WERI-Rb-1 (cell line): ENCODE measurements around the gene IL21R.
"Not testable (repeated sequence)": the region's sequence is repeated elsewhere in the genome, so short reads cannot be mapped to it uniquely, and the experiment has no call there.

ENCODE experiments used
- DNase-seq: peaks from one replicate; pipeline ENCODE4 v3.0.0-alpha.2; 2020
- H3K27ac ChIP-seq: fragments of 250-450 bp; sonication (Bioruptor Pico); 2 replicates; pipeline ENCODE4 v1.5.1; 2020; ENCODE audit warnings: mild to moderate bottlenecking, moderate library complexity
- H3K27me3 ChIP-seq: fragments of 250-450 bp; sonication (Bioruptor Pico); 2 replicates; pipeline ENCODE4 v1.5.1; 2021; ENCODE audit warnings: mild to moderate bottlenecking, low read depth, moderate library complexity; ENCODE audit not compliant: insufficient read depth, severe bottlenecking
- H3K36me3 ChIP-seq: fragments of 250-450 bp; sonication (Bioruptor Pico); 2 replicates; pipeline ENCODE4 v1.5.1; 2020; ENCODE audit warnings: mild to moderate bottlenecking, moderate library complexity
- H3K4me3 ChIP-seq: 2 replicates; pipeline ENCODE4 v1.5.1; 2011; ENCODE audit warnings: low read depth, mild to moderate bottlenecking, control low read depth, low read length
- H3K9me3 ChIP-seq: fragments of 250-450 bp; sonication (Bioruptor Pico); 2 replicates; pipeline ENCODE4 v1.5.1; 2021; ENCODE audit warnings: mild to moderate bottlenecking, moderate library complexity; ENCODE audit not compliant: severe bottlenecking
- CTCF ChIP-seq: IDR thresholded peaks from 2 replicates; pipeline ENCODE4 v1.5.1; 2011; ENCODE audit warnings: low read depth, mild to moderate bottlenecking, control low read depth, inconsistent platforms, low read length

Gene IL21R

GRCh38 chr16:27433636-27434035 lies 31.7 kb downstream of the IL21R start:
- no peak overlapping the region for H3K27ac ChIP-seq

GRCh38 chr16:27434141-27435051 lies 32.4 kb downstream of the IL21R start:
- no peak overlapping the region for H3K27ac ChIP-seq
- no peak for DNase-seq
- no peak overlapping the region for H3K4me3 ChIP-seq
- H3K27me3 ChIP-seq: no peaks in the 10 kb centered on the region
- H3K36me3 ChIP-seq: no peaks in the 10 kb centered on the region
- no peak for TF ChIP-seq CTCF
- H3K9me3 ChIP-seq: no peaks in the 10 kb centered on the region

More at GRCh38 chr16:27433636-27434035, 31.7 kb downstream of the IL21R start:
- no peaks in the 10 kb centered on the region for H3K9me3 ChIP-seq
- no peaks in the 10 kb centered on the region for H3K27me3 ChIP-seq
- no peak for DNase-seq
- H3K36me3 ChIP-seq: no peaks in the 10 kb centered on the region
- no peak overlapping the region for H3K4me3 ChIP-seq
- TF ChIP-seq CTCF: no peak

GRCh38 chr16:27435146-27435545 lies 33.2 kb downstream of the IL21R start:
- not testable (repeated sequence) for H3K27me3 ChIP-seq, H3K9me3 ChIP-seq, DNase-seq, H3K36me3 ChIP-seq, H3K4me3 ChIP-seq, H3K27ac ChIP-seq

GRCh38 chr16:27436065-27436464 lies 34.1 kb downstream of the IL21R start:
- Histone ChIP-seq H3K9me3 (no peaks in the 10 kb centered on the region), H3K27me3 (no peaks in the 10 kb centered on the region), H3K4me3 (no peak overlapping the region), H3K27ac (no peak overlapping the region), H3K36me3 (no peaks in the 10 kb centered on the region)
- no peak for TF ChIP-seq CTCF
- DNase-seq: no peak

- H3K4me3 ChIP-seq: no peak overlapping the region
- no peak for TF ChIP-seq CTCF
- H3K27me3 ChIP-seq: no peaks in the 10 kb centered on the region
- no peak for DNase-seq
- H3K9me3 ChIP-seq: no peaks in the 10 kb centered on the region
- H3K36me3 ChIP-seq: no peaks in the 10 kb centered on the region
- H3K27ac ChIP-seq: no peak overlapping the region
Observed at GRCh38 chr16:27436921-27437650, 35.1 kb downstream of the IL21R start.

- H3K9me3 ChIP-seq: no peaks in the 10 kb centered on the region
- no peak overlapping the region for H3K27ac ChIP-seq
- no peak overlapping the region for H3K4me3 ChIP-seq
- no peak for TF ChIP-seq CTCF
- no peak for DNase-seq
- H3K36me3 ChIP-seq: no peaks in the 10 kb centered on the region
- H3K27me3 ChIP-seq: no peaks in the 10 kb centered on the region
Observed at GRCh38 chr16:27437946-27438345, 36.0 kb downstream of the IL21R start.
